ENCODE data around the gene WDR70. TPM values are rescaled to one million over a fixed set of nuclear protein-coding genes. Genes with fewer than 3 reads are reported as not detected.

The WDR70 gene
- total RNA-seq, 1 donor from 2014 or later: 31.3 TPM

DNA sequence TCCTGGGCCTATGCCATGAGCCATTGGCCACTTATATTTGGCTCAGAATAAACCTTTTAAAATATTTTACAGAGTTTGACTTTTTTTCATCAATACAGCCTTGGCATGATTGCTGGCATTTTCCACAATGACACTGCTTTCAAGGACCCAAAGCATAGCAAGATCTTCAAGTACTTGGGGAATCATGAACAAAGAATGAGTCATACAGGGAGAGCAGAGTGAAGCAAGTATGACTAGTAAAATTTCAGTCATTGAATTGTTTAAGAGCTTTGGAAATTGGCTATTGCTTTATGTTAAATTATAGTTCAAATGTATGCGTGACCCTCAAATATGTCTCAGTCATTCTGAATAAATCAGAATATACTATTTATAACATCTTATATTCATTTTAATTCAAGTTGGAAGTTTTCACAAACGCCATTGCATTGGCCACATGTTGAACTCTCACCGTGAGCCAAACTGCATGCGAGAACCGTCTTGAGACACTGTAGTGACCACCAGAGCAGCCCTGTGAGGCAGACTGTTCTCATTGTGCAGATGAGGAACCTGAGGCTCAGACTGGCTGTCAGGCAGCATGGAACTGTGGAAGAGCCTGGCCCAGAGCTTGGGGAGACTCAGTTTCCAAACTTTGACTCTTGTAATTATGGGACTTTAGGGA is 407.9 kb downstream of the WDR70 start:
- Mint-ChIP-seq H3K4me1 (ENCODE audit: low read depth, unreplicated experiment) (peaks cover 28% of the 10 kb centered on the region), H3K27ac (ENCODE audit: unreplicated experiment) (peak overlapping the region; percentile 64), H3K36me3 (ENCODE audit: low read depth, unreplicated experiment) (no peaks in the 10 kb centered on the region), H3K4me3 (ENCODE audit: unreplicated experiment) (no peak overlapping the region), H3K9me3 (ENCODE audit: unreplicated experiment) (peaks cover 6% of the 10 kb centered on the region), H3K27me3 (ENCODE audit: low read depth, unreplicated experiment) (no peaks in the 10 kb centered on the region)
- no peak overlapping the region for H3K27ac ChIP-seq (ENCODE audit: low read depth, low read length)
- no peaks in the 10 kb centered on the region for H3K79me2 ChIP-seq (ENCODE audit: insufficient read depth, low read length)
- H3K4me2 ChIP-seq (ENCODE audit: low read length): no peak overlapping the region
- no peaks in the 10 kb centered on the region for H3K36me3 ChIP-seq (ENCODE audit: insufficient read depth, low read length)
- H3K27me3 ChIP-seq (ENCODE audit: insufficient read depth, low read length): no peaks in the 10 kb centered on the region
- no peaks in the 10 kb centered on the region for H3K9me3 ChIP-seq (ENCODE audit: insufficient read depth, low read depth, low read length)
- peak; percentile 87 for DNase-seq (ENCODE audit: low read depth)
- FAIRE-seq: peak; percentile 68
- no peak overlapping the region for H3K4me3 ChIP-seq (ENCODE audit: insufficient read depth, low read depth, low read length)
- H3K9ac ChIP-seq (ENCODE audit: low read length): no peak overlapping the region
- H2AFZ ChIP-seq (ENCODE audit: low read depth, low read length): no peak overlapping the region
- H4K20me1 ChIP-seq (ENCODE audit: insufficient read depth, low read length): no peaks in the 10 kb centered on the region
- H3K4me1 ChIP-seq (ENCODE audit: insufficient read depth, low read length): peaks cover 10% of the 10 kb centered on the region
- TF ChIP-seq, protein P1, sequence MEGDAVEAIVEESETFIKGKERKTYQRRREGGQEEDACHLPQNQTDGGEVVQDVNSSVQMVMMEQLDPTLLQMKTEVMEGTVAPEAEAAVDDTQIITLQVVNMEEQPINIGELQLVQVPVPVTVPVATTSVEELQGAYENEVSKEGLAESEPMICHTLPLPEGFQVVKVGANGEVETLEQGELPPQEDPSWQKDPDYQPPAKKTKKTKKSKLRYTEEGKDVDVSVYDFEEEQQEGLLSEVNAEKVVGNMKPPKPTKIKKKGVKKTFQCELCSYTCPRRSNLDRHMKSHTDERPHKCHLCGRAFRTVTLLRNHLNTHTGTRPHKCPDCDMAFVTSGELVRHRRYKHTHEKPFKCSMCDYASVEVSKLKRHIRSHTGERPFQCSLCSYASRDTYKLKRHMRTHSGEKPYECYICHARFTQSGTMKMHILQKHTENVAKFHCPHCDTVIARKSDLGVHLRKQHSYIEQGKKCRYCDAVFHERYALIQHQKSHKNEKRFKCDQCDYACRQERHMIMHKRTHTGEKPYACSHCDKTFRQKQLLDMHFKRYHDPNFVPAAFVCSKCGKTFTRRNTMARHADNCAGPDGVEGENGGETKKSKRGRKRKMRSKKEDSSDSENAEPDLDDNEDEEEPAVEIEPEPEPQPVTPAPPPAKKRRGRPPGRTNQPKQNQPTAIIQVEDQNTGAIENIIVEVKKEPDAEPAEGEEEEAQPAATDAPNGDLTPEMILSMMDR (IDR thresholded peaks at IDR 0.05; ENCODE audit: insufficient read depth, low read depth, low read length): no peak
- TF ChIP-seq EZH2 (IDR thresholded peaks at IDR 0.05; ENCODE audit: insufficient read depth, low read length): no peak

DNA sequence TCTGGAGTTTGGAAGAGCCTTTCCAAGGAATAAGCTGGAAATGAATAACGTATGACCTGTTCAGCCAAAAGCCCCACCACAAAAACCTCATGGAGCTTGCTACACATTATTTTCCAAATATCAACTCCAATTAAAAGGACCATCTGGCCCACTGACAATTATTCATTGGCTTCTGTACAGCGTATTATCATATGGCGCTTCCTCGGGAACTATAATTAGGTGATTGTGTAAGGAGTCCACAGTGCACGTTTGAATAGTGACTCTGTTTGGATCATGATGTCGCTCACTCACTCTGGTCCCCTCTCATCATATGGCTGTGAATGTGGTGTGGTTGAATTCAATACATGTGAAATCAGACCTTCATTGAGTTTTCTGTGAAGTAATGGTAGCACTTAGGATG is 408.6 kb downstream of the WDR70 start:
- Mint-ChIP-seq H3K36me3 (ENCODE audit: low read depth, unreplicated experiment) (no peaks in the 10 kb centered on the region), H3K9me3 (ENCODE audit: unreplicated experiment) (peaks cover 6% of the 10 kb centered on the region), H3K27ac (ENCODE audit: unreplicated experiment) (peak overlapping the region; percentile 27), H3K27me3 (ENCODE audit: low read depth, unreplicated experiment) (no peaks in the 10 kb centered on the region), H3K4me1 (ENCODE audit: low read depth, unreplicated experiment) (peaks cover 28% of the 10 kb centered on the region), H3K4me3 (ENCODE audit: unreplicated experiment) (no peak overlapping the region)
- no peak overlapping the region for H2AFZ ChIP-seq (ENCODE audit: low read depth, low read length)
- no peaks in the 10 kb centered on the region for H3K79me2 ChIP-seq (ENCODE audit: insufficient read depth, low read length)
- H3K27ac ChIP-seq (ENCODE audit: low read depth, low read length): no peak overlapping the region
- H3K27me3 ChIP-seq (ENCODE audit: insufficient read depth, low read length): no peaks in the 10 kb centered on the region
- H3K4me3 ChIP-seq (ENCODE audit: insufficient read depth, low read depth, low read length): no peak overlapping the region
- H3K4me2 ChIP-seq (ENCODE audit: low read length): no peak overlapping the region
- FAIRE-seq: no peak
- H3K4me1 ChIP-seq (ENCODE audit: insufficient read depth, low read length): peaks cover 13% of the 10 kb centered on the region
- no peak overlapping the region for H3K9ac ChIP-seq (ENCODE audit: low read length)
- H3K9me3 ChIP-seq (ENCODE audit: insufficient read depth, low read depth, low read length): no peaks in the 10 kb centered on the region
- no peak for TF ChIP-seq EZH2 (IDR thresholded peaks at IDR 0.05; ENCODE audit: insufficient read depth, low read length)
- TF ChIP-seq, protein P1 (IDR thresholded peaks at IDR 0.05; ENCODE audit: insufficient read depth, low read depth, low read length): no peak
- no peaks in the 10 kb centered on the region for H3K36me3 ChIP-seq (ENCODE audit: insufficient read depth, low read length)
- DNase-seq (ENCODE audit: low read depth): peak; percentile 67
- no peaks in the 10 kb centered on the region for H4K20me1 ChIP-seq (ENCODE audit: insufficient read depth, low read length)

DNA sequence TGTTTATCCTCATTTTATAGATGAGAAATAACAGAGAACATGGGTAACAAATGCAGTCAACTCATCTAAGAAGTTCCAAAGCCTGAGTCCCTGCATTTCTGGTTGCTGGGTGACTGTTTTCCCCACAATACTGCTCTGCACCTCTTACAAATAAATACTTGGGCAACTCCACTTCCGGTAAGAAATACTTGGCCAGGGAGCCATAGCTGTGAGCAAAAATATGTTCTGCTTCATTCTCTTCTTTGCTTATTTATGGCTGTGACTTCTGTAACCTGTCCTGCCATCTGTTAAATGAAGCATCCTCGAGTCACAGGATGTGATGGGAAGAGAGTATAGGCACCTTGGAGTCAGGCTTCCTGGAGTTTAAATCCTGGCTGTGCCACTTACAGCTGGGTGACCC is 410.9 kb downstream of the WDR70 start:
- Histone ChIP-seq H2AFZ (ENCODE audit: low read depth, low read length) (no peak overlapping the region), H3K27me3 (ENCODE audit: insufficient read depth, low read length) (no peaks in the 10 kb centered on the region), H3K27ac (ENCODE audit: low read depth, low read length) (no peak overlapping the region), H3K36me3 (ENCODE audit: insufficient read depth, low read length) (no peaks in the 10 kb centered on the region), H3K4me3 (ENCODE audit: insufficient read depth, low read depth, low read length) (no peak overlapping the region), H3K9me3 (ENCODE audit: insufficient read depth, low read depth, low read length) (no peaks in the 10 kb centered on the region), H3K4me2 (ENCODE audit: low read length) (no peak overlapping the region), H3K79me2 (ENCODE audit: insufficient read depth, low read length) (no peaks in the 10 kb centered on the region), H4K20me1 (ENCODE audit: insufficient read depth, low read length) (no peaks in the 10 kb centered on the region), H3K4me1 (ENCODE audit: insufficient read depth, low read length) (peaks cover 13% of the 10 kb centered on the region), H3K9ac (ENCODE audit: low read length) (no peak overlapping the region)
- peaks cover 17% of the 10 kb centered on the region for H3K9me3 Mint-ChIP-seq (ENCODE audit: unreplicated experiment)
- H3K36me3 Mint-ChIP-seq (ENCODE audit: low read depth, unreplicated experiment): peaks cover 4% of the 10 kb centered on the region
- no peaks in the 10 kb centered on the region for H3K27me3 Mint-ChIP-seq (ENCODE audit: low read depth, unreplicated experiment)
- H3K27ac Mint-ChIP-seq (ENCODE audit: unreplicated experiment): no peak overlapping the region
- H3K4me3 Mint-ChIP-seq (ENCODE audit: unreplicated experiment): no peak overlapping the region
- DNase-seq (ENCODE audit: low read depth) (peak; percentile 53), FAIRE-seq (no peak)
- TF ChIP-seq EZH2 (IDR thresholded peaks at IDR 0.05; ENCODE audit: insufficient read depth, low read length): no peak
- TF ChIP-seq, protein P1 (IDR thresholded peaks at IDR 0.05; ENCODE audit: insufficient read depth, low read depth, low read length): no peak
- H3K4me1 Mint-ChIP-seq (ENCODE audit: low read depth, unreplicated experiment): peaks cover 18% of the 10 kb centered on the region

Measured in astrocyte (in vitro differentiated cells and primary cell).